H9 (cell line): ENCODE data around the gene ELMOD1. TPM values are rescaled to one million over a fixed set of nuclear protein-coding genes. Genes with fewer than 3 reads are reported as not detected.

ENCODE experiments used
- DNase-seq: peaks from one replicate; pipeline ENCODE4 v3.0.0-alpha.2; 2017
- H2AFZ ChIP-seq: one replicate; pipeline ENCODE4 v1.6.1; 2013; ENCODE audit warnings: mild to moderate bottlenecking, low read length, control low read depth, moderate library complexity
- H2AK5ac ChIP-seq: 2 replicates; pipeline ENCODE4 v1.6.1; 2013; ENCODE audit warnings: low read length, control low read depth, mixed read lengths; ENCODE audit not compliant: insufficient read length
- H2BK120ac ChIP-seq: one replicate; pipeline ENCODE4 v1.6.1; 2013; ENCODE audit warnings: low read depth, mild to moderate bottlenecking, low read length, control low read depth, inconsistent platforms; ENCODE audit not compliant: poor library complexity, severe bottlenecking
- H2BK12ac ChIP-seq: 2 replicates; pipeline ENCODE4 v1.6.1; 2013; ENCODE audit warnings: low read length, control low read depth, mixed read lengths, low read depth; ENCODE audit not compliant: insufficient read length
- H2BK15ac ChIP-seq: 2 replicates; pipeline ENCODE4 v1.6.1; 2013; ENCODE audit warnings: low read depth, low read length, control low read depth
- H2BK20ac ChIP-seq: one replicate; pipeline ENCODE4 v1.6.1; 2013; ENCODE audit warnings: low read depth, mild to moderate bottlenecking, low read length, control low read depth, inconsistent platforms; ENCODE audit not compliant: poor library complexity, severe bottlenecking
- H2BK5ac ChIP-seq: 2 replicates; pipeline ENCODE4 v1.6.1; 2013; ENCODE audit warnings: low read length, control low read depth, mixed read lengths; ENCODE audit not compliant: insufficient read length
- H3K14ac ChIP-seq: 2 replicates; pipeline ENCODE4 v1.6.1; 2013; ENCODE audit warnings: low read length, control low read depth; ENCODE audit not compliant: insufficient read depth
- H3K18ac ChIP-seq: 2 replicates; pipeline ENCODE4 v1.6.1; 2013; ENCODE audit warnings: low read depth, mild to moderate bottlenecking, mixed read lengths, low read length, control low read depth; ENCODE audit not compliant: insufficient read length
- H3K23ac ChIP-seq: 2 replicates; pipeline ENCODE4 v1.6.1; 2013; ENCODE audit warnings: low read length, control low read depth, mixed read lengths, low read depth; ENCODE audit not compliant: insufficient read length
- H3K23me2 ChIP-seq: 2 replicates; pipeline ENCODE4 v1.6.1; 2013; ENCODE audit warnings: low read depth, mild to moderate bottlenecking, mixed read lengths, low read length, control low read depth; ENCODE audit not compliant: insufficient read length, poor library complexity, severe bottlenecking
- H3K27ac ChIP-seq: 2 replicates; pipeline ENCODE4 v1.5.1; 2013; ENCODE audit warnings: low read length, control low read depth, mixed read lengths, low read depth; ENCODE audit not compliant: insufficient read length
- H3K27me3 ChIP-seq: 2 replicates; pipeline ENCODE4 v1.6.1; 2013; ENCODE audit warnings: low read length, control low read depth, inconsistent platforms; ENCODE audit not compliant: insufficient read depth
- H3K4ac ChIP-seq: 2 replicates; pipeline ENCODE4 v1.6.1; 2013; ENCODE audit warnings: low read depth, mild to moderate bottlenecking, control low read depth, inconsistent platforms, low read length, moderate library complexity
- H3K4me1 ChIP-seq: 2 replicates; pipeline ENCODE4 v1.6.1; 2013; ENCODE audit warnings: low read length, control low read depth, inconsistent platforms; ENCODE audit not compliant: insufficient read depth
- H3K4me2 ChIP-seq: 2 replicates; pipeline ENCODE4 v1.6.1; 2013; ENCODE audit warnings: low read length, control low read depth, mixed read lengths; ENCODE audit not compliant: insufficient read length, insufficient read depth
- H3K56ac ChIP-seq: 2 replicates; pipeline ENCODE4 v1.6.1; 2013; ENCODE audit warnings: low read depth, mild to moderate bottlenecking, mixed read lengths, low read length, control low read depth; ENCODE audit not compliant: insufficient read length
- H3K79me1 ChIP-seq: 2 replicates; pipeline ENCODE4 v1.6.1; 2013; ENCODE audit warnings: low read depth, mild to moderate bottlenecking, moderate library complexity, low read length, control low read depth, inconsistent platforms; ENCODE audit not compliant: insufficient read depth, poor library complexity, severe bottlenecking
- H3K79me2 ChIP-seq: 2 replicates; pipeline ENCODE4 v1.6.1; 2013; ENCODE audit warnings: low read length, control low read depth, inconsistent platforms; ENCODE audit not compliant: insufficient read depth
- H3K9ac ChIP-seq: 2 replicates; pipeline ENCODE4 v1.6.1; 2013; ENCODE audit warnings: low read length, control low read depth, mixed read lengths; ENCODE audit not compliant: insufficient read length; ENCODE audit errors: extremely low read depth
- H3K9me3 ChIP-seq: one replicate; pipeline ENCODE4 v1.6.1; 2013; ENCODE audit warnings: low read depth, low read length, inconsistent platforms; ENCODE audit not compliant: control insufficient read depth
- H3T11ph ChIP-seq: one replicate; pipeline ENCODE4 v1.6.1; 2013; ENCODE audit warnings: mild to moderate bottlenecking, low read length, control low read depth, inconsistent platforms
- H4K20me1 ChIP-seq: one replicate; pipeline ENCODE4 v1.6.1; 2013; ENCODE audit not compliant: control insufficient read depth, insufficient read length, insufficient read depth
- H4K5ac ChIP-seq: 2 replicates; pipeline ENCODE4 v1.6.1; 2013; ENCODE audit warnings: low read depth, mild to moderate bottlenecking, mixed read lengths, low read length, control low read depth; ENCODE audit not compliant: insufficient read length
- H4K8ac ChIP-seq: replicated peaks from 2 replicates; pipeline ENCODE4 v1.6.1; 2013; ENCODE audit warnings: low read length, control low read depth, mixed read lengths, low read depth; ENCODE audit not compliant: insufficient read length
- H4K91ac ChIP-seq: 2 replicates; pipeline ENCODE4 v1.6.1; 2013; ENCODE audit warnings: low read depth, mild to moderate bottlenecking, moderate library complexity, mixed read lengths, low read length, control low read depth; ENCODE audit not compliant: insufficient read length
- H3K27ac Mint-ChIP-seq, 3 experiments: 2 replicates in 2 of 3; 3 replicates in 1 of 3; pipeline ENCODE4 v1.8.0; 2020 to 2021; ENCODE audit warnings: mixed read lengths in 3 of 3, mild to moderate bottlenecking in 1 of 3, moderate library complexity in 1 of 3
- H3K27me3 Mint-ChIP-seq: 2 replicates; pipeline ENCODE4 v1.8.0; 2021; ENCODE audit warnings: low read depth, mild to moderate bottlenecking, moderate library complexity, mixed read lengths
- H3K36me3 Mint-ChIP-seq, 3 experiments: 2 replicates in 2 of 3; 3 replicates in 1 of 3; pipeline ENCODE4 v1.8.0; 2020 to 2021; ENCODE audit warnings: low read depth in 3 of 3, mixed read lengths in 3 of 3; ENCODE audit not compliant: insufficient read depth in 1 of 3
- H3K4me1 Mint-ChIP-seq, 2 experiments: 2 replicates each; pipeline ENCODE4 v1.8.0; 2020; ENCODE audit warnings: mixed read lengths in 2 of 2
- H3K4me3 Mint-ChIP-seq, 2 experiments: 2 replicates in 1 of 2; 3 replicates in 1 of 2; pipeline ENCODE4 v1.8.0; 2020 to 2021; ENCODE audit warnings: mild to moderate bottlenecking in 2 of 2, mixed read lengths in 2 of 2, moderate library complexity in 1 of 2
- H3K9me3 Mint-ChIP-seq, 2 experiments: 2 replicates in 1 of 2; 3 replicates in 1 of 2; pipeline ENCODE4 v1.8.0; 2020; ENCODE audit warnings: mild to moderate bottlenecking in 2 of 2, mixed read lengths in 2 of 2, moderate library complexity in 1 of 2
- WGBS: extraction: QIAGEN DNeasy Blood & Tissue Kit; methylation state at CpG from one replicate; pipeline ENCODE4 v1.1.7; 2013; ENCODE audit warnings: missing lambda C conversion rate, low lambda C conversion rate, mixed read lengths; ENCODE audit not compliant: insufficient read length; ENCODE audit errors: extremely low coverage; 5-methylcytosine and 5-hydroxymethylcytosine counted together
- total RNA-seq: library from RNA; stranded (reverse); gene quantifications from 2 replicates; pipeline ENCODE4 v1.2.1, GENCODE V29; 2021
- TF ChIP-seq, protein P1 (sequence below): fragments of 200-600 bp; sonication (generic); conservative IDR thresholded peaks from 3 replicates; pipeline ENCODE4 v1.8.0; 2021; ENCODE audit warnings: antibody characterized with exemption, mild to moderate bottlenecking

Gene ELMOD1
- total RNA-seq, 1 experiment from 2014 or later: 0.61 TPM

DNA sequence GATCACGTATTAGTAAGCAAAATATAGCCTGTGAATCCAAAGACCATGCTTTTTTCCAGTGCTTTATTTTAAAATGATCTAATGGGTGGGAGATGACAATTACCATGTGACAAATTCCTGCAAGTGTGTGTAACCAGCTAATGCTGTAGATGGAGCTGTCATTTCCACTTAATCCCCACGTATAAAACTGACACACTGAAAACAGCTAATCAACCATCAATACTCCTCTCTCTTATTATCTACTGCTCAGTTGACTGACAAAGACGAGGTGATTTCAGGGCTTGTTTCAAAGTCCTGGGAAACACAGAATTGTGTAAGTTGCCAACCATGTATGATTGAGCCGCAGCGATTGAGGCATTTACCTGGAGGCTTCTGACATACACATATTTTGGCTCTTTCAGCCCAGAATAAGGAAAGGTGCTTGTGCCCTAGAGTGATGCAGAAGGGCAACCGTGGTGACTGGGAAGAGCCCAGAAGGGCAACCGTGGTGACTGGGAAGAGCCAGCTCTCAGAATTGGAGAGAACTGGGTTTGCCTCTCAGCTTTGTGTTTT, 111.2 kb downstream of the ELMOD1 start:
- Histone ChIP-seq H4K8ac (no peak overlapping the region), H3K9ac (no peak overlapping the region), H2BK120ac (no peak overlapping the region), H3K18ac (no peak overlapping the region), H3T11ph (no peak overlapping the region), H3K79me2 (no peaks in the 10 kb centered on the region), H2BK15ac (no peak overlapping the region), H2BK12ac (no peak overlapping the region), H4K91ac (no peak overlapping the region), H3K56ac (no peak overlapping the region), H3K4me2 (no peak overlapping the region), H3K9me3 (no peaks in the 10 kb centered on the region), H3K14ac (no peak overlapping the region), H3K23me2 (no peaks in the 10 kb centered on the region), H4K20me1 (no peaks in the 10 kb centered on the region), H3K27me3 (no peaks in the 10 kb centered on the region), H4K5ac (no peak overlapping the region), H3K27ac (no peak overlapping the region), H2AFZ (no peak overlapping the region), H3K4me1 (peaks cover 2% of the 10 kb centered on the region; the same call in 1 of the 2 replicates), H2BK5ac (no peak overlapping the region), H3K4ac (no peak overlapping the region), H2AK5ac (no peak overlapping the region), H3K23ac (no peak overlapping the region), H3K79me1 (no peaks in the 10 kb centered on the region), H2BK20ac (no peak overlapping the region)
- no peak overlapping the region for H3K27ac Mint-ChIP-seq
- no CpG with 5 or more reads among the region's 7 CpGs for WGBS
- TF ChIP-seq, protein P1, sequence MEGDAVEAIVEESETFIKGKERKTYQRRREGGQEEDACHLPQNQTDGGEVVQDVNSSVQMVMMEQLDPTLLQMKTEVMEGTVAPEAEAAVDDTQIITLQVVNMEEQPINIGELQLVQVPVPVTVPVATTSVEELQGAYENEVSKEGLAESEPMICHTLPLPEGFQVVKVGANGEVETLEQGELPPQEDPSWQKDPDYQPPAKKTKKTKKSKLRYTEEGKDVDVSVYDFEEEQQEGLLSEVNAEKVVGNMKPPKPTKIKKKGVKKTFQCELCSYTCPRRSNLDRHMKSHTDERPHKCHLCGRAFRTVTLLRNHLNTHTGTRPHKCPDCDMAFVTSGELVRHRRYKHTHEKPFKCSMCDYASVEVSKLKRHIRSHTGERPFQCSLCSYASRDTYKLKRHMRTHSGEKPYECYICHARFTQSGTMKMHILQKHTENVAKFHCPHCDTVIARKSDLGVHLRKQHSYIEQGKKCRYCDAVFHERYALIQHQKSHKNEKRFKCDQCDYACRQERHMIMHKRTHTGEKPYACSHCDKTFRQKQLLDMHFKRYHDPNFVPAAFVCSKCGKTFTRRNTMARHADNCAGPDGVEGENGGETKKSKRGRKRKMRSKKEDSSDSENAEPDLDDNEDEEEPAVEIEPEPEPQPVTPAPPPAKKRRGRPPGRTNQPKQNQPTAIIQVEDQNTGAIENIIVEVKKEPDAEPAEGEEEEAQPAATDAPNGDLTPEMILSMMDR: no peak
- peaks cover 24 to 25% of the 10 kb centered on the region in 2 experiments for H3K4me1 Mint-ChIP-seq
- no peaks in the 10 kb centered on the region for H3K36me3 Mint-ChIP-seq
- H3K27me3 Mint-ChIP-seq: peaks cover 3% of the 10 kb centered on the region; the same call in 1 of the 2 replicates
- H3K9me3 Mint-ChIP-seq: no peaks in the 10 kb centered on the region
- no peak overlapping the region for H3K4me3 Mint-ChIP-seq
- DNase-seq: no peak
